ENCODE measurements around the gene PLCB3. TPM values are rescaled to one million over a fixed set of nuclear protein-coding genes. Genes with fewer than 3 reads are reported as not detected.

Gene PLCB3
- total RNA-seq, 1 donor from 2014 or later, result 48.7 TPM

- no peak for TF ChIP-seq EZH2 (IDR thresholded peaks at IDR 0.05; ENCODE audit: insufficient read depth, low read length)
- no peak for TF ChIP-seq CTCF (IDR thresholded peaks at IDR 0.05; ENCODE audit: insufficient read depth, low read depth, low read length)
- H3K4me1 Mint-ChIP-seq (ENCODE audit: low read depth, unreplicated experiment), result peaks cover 3% of the 10 kb centered on the region
- FAIRE-seq (no peak), DNase-seq (ENCODE audit: low read depth) (no peak)
- H3K27me3 Mint-ChIP-seq (ENCODE audit: low read depth, unreplicated experiment), result no peaks in the 10 kb centered on the region
- Histone ChIP-seq H3K36me3 (ENCODE audit: insufficient read depth, low read length) (no peaks in the 10 kb centered on the region), H3K27me3 (ENCODE audit: insufficient read depth, low read length) (no peaks in the 10 kb centered on the region), H3K9ac (ENCODE audit: low read length) (no peak overlapping the region), H3K79me2 (ENCODE audit: insufficient read depth, low read length) (no peaks in the 10 kb centered on the region), H3K9me3 (ENCODE audit: insufficient read depth, low read depth, low read length) (no peaks in the 10 kb centered on the region), H3K4me1 (ENCODE audit: insufficient read depth, low read length) (peaks cover under 1% of the 10 kb centered on the region), H3K4me2 (ENCODE audit: low read length) (no peak overlapping the region), H3K4me3 (ENCODE audit: insufficient read depth, low read depth, low read length) (no peak overlapping the region), H3K27ac (ENCODE audit: low read depth, low read length) (no peak overlapping the region), H2AFZ (ENCODE audit: low read depth, low read length) (no peak overlapping the region), H4K20me1 (ENCODE audit: insufficient read depth, low read length) (no peaks in the 10 kb centered on the region)
- peaks cover 12% of the 10 kb centered on the region for H3K36me3 Mint-ChIP-seq (ENCODE audit: low read depth, unreplicated experiment)
- H3K9me3 Mint-ChIP-seq (ENCODE audit: unreplicated experiment), result no peaks in the 10 kb centered on the region
- peak overlapping the region; percentile 4 for H3K27ac Mint-ChIP-seq (ENCODE audit: unreplicated experiment)
- no peak overlapping the region for H3K4me3 Mint-ChIP-seq (ENCODE audit: unreplicated experiment)
Observed at GRCh38 chr11:64218628-64219353, 32.5 kb upstream of the PLCB3 start.

DNA sequence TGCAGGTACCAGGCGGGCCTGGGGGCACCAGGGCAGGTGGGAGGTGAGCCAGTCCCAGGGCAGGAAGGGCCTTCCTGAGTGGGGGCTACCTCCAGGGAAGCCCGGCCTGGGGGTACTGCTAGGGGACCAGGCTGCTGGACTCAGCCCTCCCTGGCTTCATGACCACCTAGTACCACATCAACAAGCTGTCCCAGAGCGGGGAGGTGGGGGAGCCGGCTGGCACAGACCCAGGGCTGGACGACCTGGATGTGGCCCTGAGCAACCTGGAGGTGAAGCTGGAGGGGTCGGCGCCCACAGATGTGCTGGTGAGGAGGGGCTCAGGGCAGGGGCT lies 32.0 kb upstream of the PLCB3 start:
- Histone ChIP-seq H3K4me2 (ENCODE audit: low read length) (no peak overlapping the region), H3K9ac (ENCODE audit: low read length) (no peak overlapping the region), H3K79me2 (ENCODE audit: insufficient read depth, low read length) (no peaks in the 10 kb centered on the region), H3K9me3 (ENCODE audit: insufficient read depth, low read depth, low read length) (no peaks in the 10 kb centered on the region), H2AFZ (ENCODE audit: low read depth, low read length) (no peak overlapping the region), H3K36me3 (ENCODE audit: insufficient read depth, low read length) (no peaks in the 10 kb centered on the region), H3K4me1 (ENCODE audit: insufficient read depth, low read length) (peaks cover 5% of the 10 kb centered on the region), H3K27ac (ENCODE audit: low read depth, low read length) (no peak overlapping the region), H3K4me3 (ENCODE audit: insufficient read depth, low read depth, low read length) (no peak overlapping the region), H4K20me1 (ENCODE audit: insufficient read depth, low read length) (no peaks in the 10 kb centered on the region), H3K27me3 (ENCODE audit: insufficient read depth, low read length) (no peaks in the 10 kb centered on the region)
- H3K4me1 Mint-ChIP-seq (ENCODE audit: low read depth, unreplicated experiment), result peaks cover 6% of the 10 kb centered on the region
- H3K9me3 Mint-ChIP-seq (ENCODE audit: unreplicated experiment), result no peaks in the 10 kb centered on the region
- DNase-seq (ENCODE audit: low read depth) (no peak), FAIRE-seq (no peak)
- TF ChIP-seq CTCF (IDR thresholded peaks at IDR 0.05; ENCODE audit: insufficient read depth, low read depth, low read length), result no peak
- no peak for TF ChIP-seq EZH2 (IDR thresholded peaks at IDR 0.05; ENCODE audit: insufficient read depth, low read length)
- no peaks in the 10 kb centered on the region for H3K27me3 Mint-ChIP-seq (ENCODE audit: low read depth, unreplicated experiment)
- peaks cover 10% of the 10 kb centered on the region for H3K36me3 Mint-ChIP-seq (ENCODE audit: low read depth, unreplicated experiment)
- no peak overlapping the region for H3K4me3 Mint-ChIP-seq (ENCODE audit: unreplicated experiment)
- no peak overlapping the region for H3K27ac Mint-ChIP-seq (ENCODE audit: unreplicated experiment)

- Histone ChIP-seq H3K4me1 (ENCODE audit: insufficient read depth, low read length) (peaks cover 7% of the 10 kb centered on the region), H3K4me2 (ENCODE audit: low read length) (no peak overlapping the region), H3K9me3 (ENCODE audit: insufficient read depth, low read depth, low read length) (no peaks in the 10 kb centered on the region), H3K36me3 (ENCODE audit: insufficient read depth, low read length) (no peaks in the 10 kb centered on the region), H3K27me3 (ENCODE audit: insufficient read depth, low read length) (no peaks in the 10 kb centered on the region), H2AFZ (ENCODE audit: low read depth, low read length) (no peak overlapping the region), H3K4me3 (ENCODE audit: insufficient read depth, low read depth, low read length) (no peak overlapping the region), H3K79me2 (ENCODE audit: insufficient read depth, low read length) (no peaks in the 10 kb centered on the region), H3K9ac (ENCODE audit: low read length) (no peak overlapping the region), H3K27ac (ENCODE audit: low read depth, low read length) (no peak overlapping the region), H4K20me1 (ENCODE audit: insufficient read depth, low read length) (no peaks in the 10 kb centered on the region)
- Mint-ChIP-seq H3K27me3 (ENCODE audit: low read depth, unreplicated experiment) (no peaks in the 10 kb centered on the region), H3K27ac (ENCODE audit: unreplicated experiment) (no peak overlapping the region), H3K9me3 (ENCODE audit: unreplicated experiment) (no peaks in the 10 kb centered on the region), H3K4me3 (ENCODE audit: unreplicated experiment) (no peak overlapping the region), H3K36me3 (ENCODE audit: low read depth, unreplicated experiment) (peaks cover 8% of the 10 kb centered on the region), H3K4me1 (ENCODE audit: low read depth, unreplicated experiment) (peaks cover 6% of the 10 kb centered on the region)
- TF ChIP-seq EZH2 (IDR thresholded peaks at IDR 0.05; ENCODE audit: insufficient read depth, low read length) (no peak), CTCF (IDR thresholded peaks at IDR 0.05; ENCODE audit: insufficient read depth, low read depth, low read length) (no peak)
- DNase-seq (ENCODE audit: low read depth) (no peak), FAIRE-seq (no peak)
Observed at GRCh38 chr11:64219755-64220154, 31.6 kb upstream of the PLCB3 start.

Data from astrocyte (in vitro differentiated cells and primary cell).